ENCODE measurements around the gene NOS2.

DNA sequence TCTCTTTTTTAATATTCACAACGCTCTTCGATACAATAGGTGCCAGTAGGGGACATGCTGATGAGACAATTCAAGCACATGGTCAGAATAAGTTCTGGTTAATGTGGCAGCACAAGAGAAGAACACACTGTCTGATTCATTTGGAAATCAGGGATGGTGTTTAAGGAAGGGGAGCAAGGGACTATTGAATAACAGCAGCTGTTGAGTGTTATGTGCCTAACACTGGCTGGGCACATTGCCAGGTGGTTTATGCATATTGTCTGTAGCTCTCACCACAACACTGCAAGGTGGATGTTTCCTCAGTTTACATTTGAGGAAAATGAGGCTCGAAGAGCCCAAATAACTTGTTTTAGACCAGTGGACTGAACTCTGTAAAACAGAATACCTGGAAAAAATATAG lies 48.6 kb upstream of the NOS2 start:
- no peak for TF ChIP-seq POLR2A (IDR thresholded peaks at IDR 0.05)
- TF ChIP-seq, protein P1, sequence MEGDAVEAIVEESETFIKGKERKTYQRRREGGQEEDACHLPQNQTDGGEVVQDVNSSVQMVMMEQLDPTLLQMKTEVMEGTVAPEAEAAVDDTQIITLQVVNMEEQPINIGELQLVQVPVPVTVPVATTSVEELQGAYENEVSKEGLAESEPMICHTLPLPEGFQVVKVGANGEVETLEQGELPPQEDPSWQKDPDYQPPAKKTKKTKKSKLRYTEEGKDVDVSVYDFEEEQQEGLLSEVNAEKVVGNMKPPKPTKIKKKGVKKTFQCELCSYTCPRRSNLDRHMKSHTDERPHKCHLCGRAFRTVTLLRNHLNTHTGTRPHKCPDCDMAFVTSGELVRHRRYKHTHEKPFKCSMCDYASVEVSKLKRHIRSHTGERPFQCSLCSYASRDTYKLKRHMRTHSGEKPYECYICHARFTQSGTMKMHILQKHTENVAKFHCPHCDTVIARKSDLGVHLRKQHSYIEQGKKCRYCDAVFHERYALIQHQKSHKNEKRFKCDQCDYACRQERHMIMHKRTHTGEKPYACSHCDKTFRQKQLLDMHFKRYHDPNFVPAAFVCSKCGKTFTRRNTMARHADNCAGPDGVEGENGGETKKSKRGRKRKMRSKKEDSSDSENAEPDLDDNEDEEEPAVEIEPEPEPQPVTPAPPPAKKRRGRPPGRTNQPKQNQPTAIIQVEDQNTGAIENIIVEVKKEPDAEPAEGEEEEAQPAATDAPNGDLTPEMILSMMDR (IDR thresholded peaks at IDR 0.05): no peak
